Dermis microvascular lymphatic vessel endothelial cell (primary cell): ENCODE results near the gene MRPL27. TPM values are rescaled to one million over a fixed set of nuclear protein-coding genes. Genes with fewer than 3 reads are reported as not detected.
"Not testable (repeated sequence)": the region's sequence is repeated elsewhere in the genome, so short reads cannot be mapped to it uniquely, and the experiment has no call there.

Experiments used
- DNase-seq, 2 donors: peaks; one replicate each; pipeline versions ENCODE4 v3.0.0 to v3.0.0-alpha.2; 2010; ENCODE audit warnings: low read depth in 2 of 2
- total RNA-seq: library from RNA; depleted of rRNA; stranded (reverse); fragments of >200 nt; gene quantifications from 2 replicates; pipeline ENCODE4 v1.2.1, GENCODE V29; 2014

MRPL27 gene
- total RNA-seq, 1 donor from 2014 or later = 59.8 TPM

- peak in 1 of 2 donors; percentile 33 for DNase-seq
Observed at GRCh38 chr17:50346313-50347116, 26.5 kb downstream of the MRPL27 start.

DNA sequence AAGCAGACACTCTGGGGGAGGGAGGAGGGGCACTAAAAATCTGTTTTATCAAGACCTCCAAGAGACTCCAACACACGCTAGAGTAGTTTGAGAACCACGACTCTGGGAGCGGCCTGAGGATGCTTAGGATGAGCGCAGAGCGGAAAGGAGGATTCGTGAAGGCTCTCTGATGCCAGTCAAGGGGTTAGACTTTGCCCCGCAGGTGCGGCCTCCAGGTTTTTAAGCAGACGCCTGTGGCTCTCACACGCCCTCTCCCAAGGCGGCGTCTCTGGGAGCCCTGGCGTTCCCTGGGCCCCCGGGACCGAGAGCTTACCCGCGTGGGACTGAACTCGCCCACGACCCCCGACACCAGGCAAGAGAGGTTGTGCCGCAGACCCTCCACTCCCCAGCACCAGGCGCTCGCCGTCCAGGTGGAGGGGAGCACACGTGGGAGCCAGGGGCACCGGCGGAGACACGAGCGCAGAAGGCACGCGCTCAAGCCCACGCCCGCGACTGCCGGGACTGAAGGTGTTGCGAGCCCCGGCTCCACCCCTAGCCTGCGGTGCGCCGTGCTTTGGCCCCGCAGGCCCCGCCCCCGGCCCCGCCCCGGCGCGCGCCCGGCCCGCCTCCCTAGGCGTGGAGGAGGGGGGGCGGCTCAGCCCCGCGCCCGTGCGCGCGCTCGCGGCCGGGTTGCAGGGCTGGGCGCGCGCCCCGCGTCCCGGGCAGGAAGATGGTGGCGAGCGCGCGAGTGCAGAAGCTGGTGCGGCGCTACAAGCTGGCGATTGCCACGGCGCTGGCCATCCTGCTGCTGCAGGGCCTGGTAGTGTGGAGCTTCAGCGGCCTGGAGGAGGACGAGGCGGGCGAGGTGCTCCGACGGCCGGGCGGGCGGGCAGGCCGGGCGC is 27.3 kb downstream of the MRPL27 start, which contains the start of gene XYLT2:
XYLT2 (plus strand) TSS at position 695 of the 881 bp plus-strand sequence; CDS start at position 710, 15 bp downstream.
- DNase-seq = peak; percentile 57 to 89

GRCh38 chr17:50344731-50345365 is 28.1 kb downstream of the MRPL27 start:
- DNase-seq = no peak

GRCh38 chr17:50339381-50339780 is 33.6 kb downstream of the MRPL27 start:
- DNase-seq = no peak

DNA sequence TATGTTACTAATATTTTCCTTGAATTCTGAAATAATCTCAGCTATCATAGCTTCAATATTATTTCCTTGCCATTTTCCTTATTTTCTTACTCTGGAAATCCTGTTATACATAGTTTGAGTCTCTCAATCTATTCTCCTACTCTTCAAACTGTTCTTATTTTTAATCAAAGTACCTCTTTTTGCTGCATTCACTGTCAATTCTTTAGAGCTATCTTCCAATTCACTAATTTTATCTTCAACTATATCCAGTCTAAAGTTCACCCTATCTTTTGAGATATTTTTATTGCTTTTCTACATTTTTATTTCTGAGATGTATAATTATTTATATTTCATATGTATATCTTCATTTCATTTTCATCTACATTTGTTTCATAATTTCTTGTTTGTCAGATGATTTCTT is 34.3 kb downstream of the MRPL27 start:
- DNase-seq = no peak

- DNase-seq = no peak
Observed at GRCh38 chr17:50337956-50338355, 35.0 kb downstream of the MRPL27 start.

DNA sequence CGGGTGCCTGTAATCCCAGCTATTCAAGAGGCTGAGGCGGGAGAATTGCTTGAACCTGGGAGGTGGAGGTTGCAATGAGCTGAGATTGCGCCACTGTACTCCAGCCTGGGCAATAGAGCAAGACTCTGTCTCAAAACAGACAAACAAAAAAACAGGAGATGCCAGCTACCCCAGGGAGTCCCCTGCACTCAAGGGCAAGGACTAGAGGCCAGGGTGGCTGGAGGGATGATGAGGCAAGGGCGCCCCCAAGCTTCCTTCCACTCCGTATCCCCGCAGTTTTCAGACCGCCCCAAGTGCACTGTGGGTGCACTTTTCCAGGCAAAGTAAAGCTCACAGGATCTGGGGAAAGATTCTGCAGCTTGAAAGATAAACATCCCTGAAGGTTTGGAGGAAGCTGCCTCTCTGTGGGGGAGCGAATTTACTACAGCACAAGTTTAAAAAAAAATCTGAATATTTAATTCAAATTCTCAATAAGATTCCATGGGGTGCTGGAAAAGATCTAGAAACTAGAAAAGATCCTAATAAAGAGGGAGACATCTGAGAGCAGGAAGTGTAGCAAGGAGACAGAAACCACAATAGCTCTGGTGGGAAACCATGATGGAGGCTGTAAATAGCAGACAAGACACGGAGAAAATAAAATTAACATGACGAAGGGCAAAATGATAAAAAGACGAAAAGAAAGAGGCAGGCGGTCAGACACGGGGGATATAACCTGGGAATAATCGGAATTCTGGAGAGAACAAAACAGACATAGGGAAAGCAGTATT is 39.5 kb downstream of the MRPL27 start:
- DNase-seq = not testable (repeated sequence)

- no peak for DNase-seq
Observed at GRCh38 chr17:50332196-50332595, 40.8 kb downstream of the MRPL27 start.

GRCh38 chr17:50331085-50331791 is 41.7 kb downstream of the MRPL27 start:
- DNase-seq = peak in 1 of 2 donors; percentile 18

DNA sequence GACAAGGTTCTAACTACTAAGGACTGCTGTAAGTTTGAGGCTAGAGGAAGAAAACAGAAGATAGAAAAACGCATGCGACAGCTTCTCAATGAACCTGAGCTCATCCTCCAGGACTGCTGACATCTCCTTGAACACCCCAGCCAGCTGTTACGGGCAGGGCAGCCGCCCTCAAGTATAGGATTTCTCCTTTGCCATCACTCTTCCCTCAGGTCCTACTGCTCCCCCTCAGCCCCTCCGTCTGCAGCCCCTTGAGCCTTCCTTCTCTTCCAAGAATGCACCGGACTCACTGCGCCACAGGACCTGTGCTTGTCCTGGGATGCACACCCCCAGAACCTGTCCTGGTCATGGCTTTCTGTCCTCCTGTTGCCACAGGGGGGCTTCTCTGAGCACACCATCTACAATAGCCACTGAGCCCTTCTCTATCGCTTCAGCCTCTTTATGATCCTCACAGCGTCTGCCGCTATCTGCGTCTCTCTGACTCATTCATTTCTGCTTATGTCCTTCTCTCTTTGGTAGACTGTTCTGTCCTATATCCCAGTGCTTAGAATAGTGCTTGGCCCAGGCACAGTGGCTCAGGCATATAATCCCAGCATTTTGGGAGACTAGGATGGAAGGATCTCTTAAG is 42.7 kb downstream of the MRPL27 start:
- no peak for DNase-seq

- DNase-seq = no peak
Observed at GRCh38 chr17:50329716-50330115, 43.3 kb downstream of the MRPL27 start.

- DNase-seq = no peak
Observed at GRCh38 chr17:50328363-50329325, 44.3 kb downstream of the MRPL27 start.

GRCh38 chr17:50326831-50327364 is 46.1 kb downstream of the MRPL27 start:
- no peak for DNase-seq

GRCh38 chr17:50325906-50326305 is 47.1 kb downstream of the MRPL27 start:
- DNase-seq = no peak

GRCh38 chr17:50323060-50323459 is 49.9 kb downstream of the MRPL27 start:
- DNase-seq = no peak

DNA sequence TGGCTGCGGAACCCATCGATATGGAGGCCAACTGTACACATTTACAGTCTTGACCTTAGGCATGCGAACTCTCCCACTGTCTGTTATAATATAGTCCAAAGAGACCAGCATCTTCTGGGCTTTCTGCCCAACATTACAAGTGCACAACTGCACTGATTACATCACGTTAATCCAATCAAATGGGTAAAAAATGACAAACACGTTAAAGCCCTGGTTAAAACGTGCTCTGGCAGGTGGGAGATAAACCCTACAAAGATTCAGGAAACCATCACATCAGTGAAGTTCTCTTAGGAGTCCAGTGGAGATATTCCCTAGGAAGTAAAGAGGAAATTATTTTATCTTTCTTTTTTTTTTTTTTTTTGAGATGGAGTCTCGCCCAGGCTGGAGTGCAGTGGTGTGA is 50.7 kb downstream of the MRPL27 start:
- no peak for DNase-seq

GRCh38 chr17:50319306-50320004 is 53.5 kb downstream of the MRPL27 start:
- DNase-seq = no peak
